Large intestine (tissue), 3 donors: ENCODE data around the gene ATP13A3. TPM values are rescaled to one million over a fixed set of nuclear protein-coding genes. Genes with fewer than 3 reads are reported as not detected.

ENCODE experiments used
- DNase-seq, 2 donors: peaks; one replicate each; pipeline versions ENCODE4 v3.0.0 to v3.0.0-alpha.2; 2013
- H3K27ac ChIP-seq: one replicate; pipeline ENCODE4 v1.5.1; 2013; ENCODE audit warnings: low read length
- H3K27me3 ChIP-seq: 2 replicates; pipeline ENCODE4 v1.6.1; 2013; ENCODE audit warnings: low read length; ENCODE audit not compliant: control insufficient read depth, insufficient read depth
- H3K36me3 ChIP-seq: 2 replicates; pipeline ENCODE4 v1.6.1; 2013; ENCODE audit warnings: low read length; ENCODE audit not compliant: control insufficient read depth, insufficient read depth
- H3K4me1 ChIP-seq: one replicate; pipeline ENCODE4 v1.6.1; 2013; ENCODE audit warnings: low read length; ENCODE audit not compliant: control insufficient read depth, insufficient read depth
- H3K4me3 ChIP-seq: one replicate; pipeline ENCODE4 v1.5.1; 2013; ENCODE audit warnings: low read length
- H3K9me3 ChIP-seq: one replicate; pipeline ENCODE4 v1.6.1; 2013; ENCODE audit warnings: mild to moderate bottlenecking, low read depth, low read length, moderate library complexity; ENCODE audit not compliant: control insufficient read depth
- WGBS: methylation state at CpG from one replicate; pipeline ENCODE4 v1.1.5; 2013; ENCODE audit warnings: low lambda C conversion rate; ENCODE audit not compliant: insufficient coverage; 5-methylcytosine and 5-hydroxymethylcytosine counted together
- polyA plus RNA-seq: library from polyadenylated mRNA; unstranded; fragments of 120-200 nt; gene quantifications from one replicate; pipeline ENCODE4 v1.2.1, GENCODE V29; 2013

ATP13A3 gene
- polyA plus RNA-seq, 1 donor = 64.6 TPM

- no CpG with 5 or more reads among the region's 15 CpGs for WGBS
- H3K27ac ChIP-seq = no peak overlapping the region
- H3K4me3 ChIP-seq = no peak overlapping the region
- no peaks in the 10 kb centered on the region for H3K4me1 ChIP-seq
- no peak for DNase-seq
- peaks cover 3% of the 10 kb centered on the region for H3K27me3 ChIP-seq
- H3K9me3 ChIP-seq = no peaks in the 10 kb centered on the region
- H3K36me3 ChIP-seq = no peaks in the 10 kb centered on the region
These were observed 100.7 kb downstream of the ATP13A3 start for GRCh38 chr3:194386066-194386465.

- Histone ChIP-seq H3K27ac (no peak overlapping the region), H3K4me3 (no peak overlapping the region), H3K36me3 (no peaks in the 10 kb centered on the region), H3K27me3 (peaks cover 5% of the 10 kb centered on the region), H3K9me3 (no peaks in the 10 kb centered on the region), H3K4me1 (no peaks in the 10 kb centered on the region)
- DNase-seq = no peak
- no CpG with 5 or more reads among the region's 12 CpGs for WGBS
These were observed 102.2 kb downstream of the ATP13A3 start for GRCh38 chr3:194384569-194385001.

GRCh38 chr3:194384156-194384555, 102.6 kb downstream of the ATP13A3 start:
- Histone ChIP-seq H3K4me3 (no peak overlapping the region), H3K36me3 (no peaks in the 10 kb centered on the region), H3K27me3 (peaks cover 5% of the 10 kb centered on the region), H3K27ac (no peak overlapping the region), H3K4me1 (no peaks in the 10 kb centered on the region), H3K9me3 (no peaks in the 10 kb centered on the region)
- no peak for DNase-seq
- no CpG with 5 or more reads among the region's 6 CpGs for WGBS

- no peaks in the 10 kb centered on the region for H3K4me1 ChIP-seq
- H3K27ac ChIP-seq = no peak overlapping the region
- H3K4me3 ChIP-seq = no peak overlapping the region
- H3K27me3 ChIP-seq = peaks cover 5% of the 10 kb centered on the region
- DNase-seq = no peak
- no peaks in the 10 kb centered on the region for H3K36me3 ChIP-seq
- no peaks in the 10 kb centered on the region for H3K9me3 ChIP-seq
- no CpG with 5 or more reads among the region's 14 CpGs for WGBS
These were observed 103.4 kb downstream of the ATP13A3 start for GRCh38 chr3:194383276-194383940.

GRCh38 chr3:194382892-194383223, 103.9 kb downstream of the ATP13A3 start:
- DNase-seq = no peak
- Histone ChIP-seq H3K4me3 (no peak overlapping the region), H3K27me3 (peaks cover 5% of the 10 kb centered on the region), H3K4me1 (no peaks in the 10 kb centered on the region), H3K27ac (no peak overlapping the region), H3K9me3 (no peaks in the 10 kb centered on the region), H3K36me3 (no peaks in the 10 kb centered on the region)
- no CpG with 5 or more reads among the region's 9 CpGs for WGBS

GRCh38 chr3:194382196-194382891, 104.5 kb downstream of the ATP13A3 start:
- Histone ChIP-seq H3K9me3 (no peaks in the 10 kb centered on the region), H3K4me1 (no peaks in the 10 kb centered on the region), H3K4me3 (no peak overlapping the region), H3K27me3 (peaks cover 5% of the 10 kb centered on the region), H3K36me3 (no peaks in the 10 kb centered on the region), H3K27ac (no peak overlapping the region)
- DNase-seq = no peak
- 40% methylated on average over 1 of the region's 20 CpGs for WGBS

GRCh38 chr3:194381460-194381875, 105.3 kb downstream of the ATP13A3 start:
- no peak overlapping the region for H3K4me3 ChIP-seq
- no CpG with 5 or more reads among the region's 17 CpGs for WGBS
- no peaks in the 10 kb centered on the region for H3K9me3 ChIP-seq
- no peak for DNase-seq
- H3K27ac ChIP-seq = no peak overlapping the region
- H3K36me3 ChIP-seq = no peaks in the 10 kb centered on the region
- no peaks in the 10 kb centered on the region for H3K4me1 ChIP-seq
- H3K27me3 ChIP-seq = peaks cover 5% of the 10 kb centered on the region

- Histone ChIP-seq H3K27ac (no peak overlapping the region), H3K4me1 (no peaks in the 10 kb centered on the region), H3K27me3 (peaks cover 5% of the 10 kb centered on the region), H3K4me3 (no peak overlapping the region), H3K9me3 (no peaks in the 10 kb centered on the region), H3K36me3 (no peaks in the 10 kb centered on the region)
- no CpG with 5 or more reads among the region's 7 CpGs for WGBS
- no peak for DNase-seq
These were observed 106.5 kb downstream of the ATP13A3 start for GRCh38 chr3:194380326-194380725.

- H3K36me3 ChIP-seq = no peaks in the 10 kb centered on the region
- peak in 1 of 2 donors; percentile 27 for DNase-seq
- H3K27ac ChIP-seq = no peak overlapping the region
- H3K9me3 ChIP-seq = no peaks in the 10 kb centered on the region
- no CpG with 5 or more reads among the region's 9 CpGs for WGBS
- H3K4me1 ChIP-seq = no peaks in the 10 kb centered on the region
- peaks cover 5% of the 10 kb centered on the region for H3K27me3 ChIP-seq
- no peak overlapping the region for H3K4me3 ChIP-seq
These were observed 107.2 kb downstream of the ATP13A3 start for GRCh38 chr3:194379651-194380050.

GRCh38 chr3:194379231-194379630, 107.6 kb downstream of the ATP13A3 start:
- Histone ChIP-seq H3K4me1 (no peaks in the 10 kb centered on the region), H3K27me3 (peaks cover 5% of the 10 kb centered on the region), H3K4me3 (no peak overlapping the region), H3K9me3 (no peaks in the 10 kb centered on the region), H3K36me3 (no peaks in the 10 kb centered on the region), H3K27ac (no peak overlapping the region)
- DNase-seq = no peak
- WGBS = no CpG with 5 or more reads among the region's 6 CpGs

GRCh38 chr3:194377708-194378107, 109.1 kb downstream of the ATP13A3 start:
- Histone ChIP-seq H3K4me1 (no peaks in the 10 kb centered on the region), H3K36me3 (no peaks in the 10 kb centered on the region), H3K4me3 (no peak overlapping the region), H3K27ac (no peak overlapping the region), H3K9me3 (no peaks in the 10 kb centered on the region), H3K27me3 (peaks cover 3% of the 10 kb centered on the region)
- no peak for DNase-seq
- WGBS = 100% methylated on average over 1 of the region's 1 CpG
